Measurements from ENCODE around the gene ZNF710. TPM values are rescaled to one million over a fixed set of nuclear protein-coding genes. Genes with fewer than 3 reads are reported as not detected.

ZNF710 gene
- polyA plus RNA-seq, 1 experiment, result 2.0 TPM

DNA sequence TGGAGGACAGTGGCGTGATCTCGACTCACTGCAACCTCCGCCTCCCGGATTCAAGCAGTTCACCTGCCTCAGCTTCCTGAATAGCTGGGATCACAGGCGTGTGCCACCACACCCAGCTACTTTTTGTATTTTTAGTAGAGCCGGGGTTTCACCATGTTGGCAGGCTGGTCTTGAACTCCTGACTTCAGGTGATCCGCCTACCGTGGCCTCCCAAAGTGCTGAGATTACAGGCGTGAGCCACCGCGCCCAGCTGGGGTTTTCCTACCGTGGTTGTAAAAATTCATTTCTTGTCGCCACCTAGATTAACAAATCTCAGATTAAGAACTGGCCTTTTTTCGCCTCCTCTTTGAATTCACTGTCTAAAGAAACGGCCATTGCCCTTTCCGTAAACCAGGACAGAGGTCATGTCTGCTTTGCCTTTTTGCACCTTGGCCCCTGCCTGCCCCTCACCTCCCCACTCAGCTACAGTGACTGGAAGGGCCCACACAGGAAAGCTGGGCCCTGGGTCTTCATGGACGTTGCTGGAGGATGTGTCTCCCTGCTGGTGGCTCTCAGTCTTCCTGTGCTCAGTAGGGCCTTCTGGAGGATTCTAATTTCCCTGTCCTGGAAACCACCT is 17.2 kb downstream of the ZNF710 start:
- Histone ChIP-seq H3K36me3 (ENCODE audit: control insufficient read depth, insufficient read depth, low read length) (peaks cover 1% of the 10 kb centered on the region; the same call in 1 of the 2 replicates), H3K4me3 (ENCODE audit: low read depth, low read length) (no peak overlapping the region), H3K27me3 (ENCODE audit: control insufficient read depth, insufficient read depth, low read length) (no peaks in the 10 kb centered on the region)
- TF ChIP-seq, protein P1, sequence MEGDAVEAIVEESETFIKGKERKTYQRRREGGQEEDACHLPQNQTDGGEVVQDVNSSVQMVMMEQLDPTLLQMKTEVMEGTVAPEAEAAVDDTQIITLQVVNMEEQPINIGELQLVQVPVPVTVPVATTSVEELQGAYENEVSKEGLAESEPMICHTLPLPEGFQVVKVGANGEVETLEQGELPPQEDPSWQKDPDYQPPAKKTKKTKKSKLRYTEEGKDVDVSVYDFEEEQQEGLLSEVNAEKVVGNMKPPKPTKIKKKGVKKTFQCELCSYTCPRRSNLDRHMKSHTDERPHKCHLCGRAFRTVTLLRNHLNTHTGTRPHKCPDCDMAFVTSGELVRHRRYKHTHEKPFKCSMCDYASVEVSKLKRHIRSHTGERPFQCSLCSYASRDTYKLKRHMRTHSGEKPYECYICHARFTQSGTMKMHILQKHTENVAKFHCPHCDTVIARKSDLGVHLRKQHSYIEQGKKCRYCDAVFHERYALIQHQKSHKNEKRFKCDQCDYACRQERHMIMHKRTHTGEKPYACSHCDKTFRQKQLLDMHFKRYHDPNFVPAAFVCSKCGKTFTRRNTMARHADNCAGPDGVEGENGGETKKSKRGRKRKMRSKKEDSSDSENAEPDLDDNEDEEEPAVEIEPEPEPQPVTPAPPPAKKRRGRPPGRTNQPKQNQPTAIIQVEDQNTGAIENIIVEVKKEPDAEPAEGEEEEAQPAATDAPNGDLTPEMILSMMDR (IDR thresholded peaks at IDR 0.05; ENCODE audit: insufficient read depth, low read depth, low read length), result no peak
- DNase-seq (ENCODE audit: low read depth), result no peak
- ChIA-PET CTCF (no interaction called here), POLR2A (no interaction called here)

DNA sequence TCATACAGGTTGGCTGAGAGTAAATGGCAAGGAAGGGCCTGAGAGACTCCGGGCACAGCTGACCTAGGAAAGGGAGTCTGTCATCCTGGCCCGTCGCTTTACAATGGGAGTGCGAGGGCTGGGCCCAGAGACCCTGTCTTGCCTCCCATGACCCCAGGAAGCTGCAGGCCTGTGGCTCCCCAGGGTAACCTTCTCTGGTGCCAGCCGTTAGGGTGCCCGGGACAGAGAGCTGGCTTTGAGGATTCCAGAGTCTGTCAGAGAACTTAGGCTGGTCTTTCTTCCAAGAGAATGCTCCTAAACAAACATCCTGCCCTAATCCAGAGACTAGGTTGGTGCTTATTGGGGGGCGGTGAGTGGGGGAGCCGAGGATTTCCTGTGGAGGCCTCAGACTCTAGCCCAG is 18.5 kb downstream of the ZNF710 start:
- Histone ChIP-seq H3K36me3 (ENCODE audit: control insufficient read depth, insufficient read depth, low read length) (peaks cover 2% of the 10 kb centered on the region; the same call in 1 of the 2 replicates), H3K4me3 (ENCODE audit: low read depth, low read length) (no peak overlapping the region), H3K27me3 (ENCODE audit: control insufficient read depth, insufficient read depth, low read length) (no peaks in the 10 kb centered on the region)
- CTCF ChIA-PET, result interaction anchor here (1.1 kb wide), 1 partner anchor 12 kb away, joined by 3 read pairs; no protein-coding TSS in a partner anchor
- no peak for DNase-seq (ENCODE audit: low read depth)
- TF ChIP-seq, protein P1 (IDR thresholded peaks at IDR 0.05; ENCODE audit: insufficient read depth, low read depth, low read length), result no peak
- POLR2A ChIA-PET, result no interaction called here

DNA sequence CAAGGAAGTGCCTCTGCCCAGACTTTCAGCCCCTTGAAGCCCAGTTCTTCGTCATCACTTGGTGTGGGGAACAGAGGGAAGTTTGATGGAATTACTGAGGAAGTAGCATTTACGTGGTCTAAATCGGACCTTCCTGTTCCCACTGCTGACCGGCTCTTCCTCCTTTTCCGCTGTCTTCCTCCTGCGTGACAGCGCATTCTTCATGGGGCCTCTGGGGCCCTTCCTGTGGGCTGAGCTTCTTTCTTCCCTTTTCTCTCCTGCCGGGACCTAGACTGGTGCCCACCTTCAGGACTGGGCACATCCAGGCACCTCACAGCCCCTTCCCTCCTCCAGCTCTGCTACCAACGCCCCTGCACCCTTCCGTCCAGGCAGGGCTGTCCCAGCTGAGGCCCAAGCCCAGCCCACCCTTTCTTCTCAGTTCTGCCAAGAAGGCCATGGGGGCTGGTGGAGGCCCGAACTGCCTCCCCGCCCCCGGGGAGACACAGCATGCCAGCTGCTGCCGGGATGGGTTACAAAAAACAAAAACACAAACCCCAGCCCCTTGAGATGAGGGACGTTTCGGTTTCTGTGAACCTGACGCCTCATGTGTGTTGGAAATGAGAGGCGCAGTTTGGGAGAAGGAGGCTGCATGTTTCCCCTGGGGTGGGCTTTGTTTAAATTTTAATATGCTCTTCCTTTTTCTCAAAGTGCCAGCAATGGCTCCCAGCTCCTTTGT is 19.1 kb downstream of the ZNF710 start:
- H3K4me3 ChIP-seq (ENCODE audit: low read depth, low read length), result no peak overlapping the region
- H3K36me3 ChIP-seq (ENCODE audit: control insufficient read depth, insufficient read depth, low read length), result peaks cover 2% of the 10 kb centered on the region; the same call in 1 of the 2 replicates
- POLR2A ChIA-PET, result no interaction called here
- TF ChIP-seq, protein P1 (IDR thresholded peaks at IDR 0.05; ENCODE audit: insufficient read depth, low read depth, low read length), result no peak
- H3K27me3 ChIP-seq (ENCODE audit: control insufficient read depth, insufficient read depth, low read length), result no peaks in the 10 kb centered on the region
- CTCF ChIA-PET, result interaction anchor here (1.1 kb wide), 1 partner anchor 13 kb away, joined by 3 read pairs; no protein-coding TSS in a partner anchor
- DNase-seq (ENCODE audit: low read depth), result no peak

DNA sequence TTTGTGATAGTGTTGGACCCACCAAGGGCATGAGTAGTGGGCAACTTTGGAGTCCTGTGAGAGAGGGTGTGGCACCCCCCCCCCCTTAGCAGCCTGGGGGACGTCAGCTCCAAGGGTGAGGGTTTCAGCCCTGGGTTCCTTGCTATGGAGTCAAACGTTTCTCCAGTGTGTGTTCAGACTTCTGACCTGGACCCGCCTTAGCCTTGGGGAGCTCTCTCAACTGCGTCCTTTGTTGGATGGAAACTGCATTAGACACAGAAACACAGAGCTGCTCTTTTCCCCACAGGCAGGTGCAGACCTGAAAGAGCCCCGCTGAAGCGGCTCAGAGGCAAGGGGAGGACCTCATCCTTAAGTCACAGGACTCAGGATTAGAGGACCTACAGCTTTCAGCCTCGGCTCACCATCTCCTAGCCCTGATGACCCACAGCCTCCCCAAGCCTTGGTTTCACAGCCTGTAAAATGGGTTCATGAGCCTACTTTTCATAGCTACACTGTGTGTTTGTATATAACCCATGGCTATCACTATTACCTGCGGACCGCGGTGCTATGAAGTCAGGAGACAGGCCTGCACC is 19.9 kb downstream of the ZNF710 start:
- Histone ChIP-seq H3K36me3 (ENCODE audit: control insufficient read depth, insufficient read depth, low read length) (peaks cover 2% of the 10 kb centered on the region; the same call in 1 of the 2 replicates), H3K4me3 (ENCODE audit: low read depth, low read length) (no peak overlapping the region), H3K27me3 (ENCODE audit: control insufficient read depth, insufficient read depth, low read length) (no peaks in the 10 kb centered on the region)
- TF ChIP-seq, protein P1 (IDR thresholded peaks at IDR 0.05; ENCODE audit: insufficient read depth, low read depth, low read length), result no peak
- CTCF ChIA-PET, result interaction anchor here (1.0 kb wide), 1 partner anchor 103 kb away, joined by 3 read pairs; no protein-coding TSS in a partner anchor
- POLR2A ChIA-PET, result no interaction called here
- no peak for DNase-seq (ENCODE audit: low read depth)

DNA sequence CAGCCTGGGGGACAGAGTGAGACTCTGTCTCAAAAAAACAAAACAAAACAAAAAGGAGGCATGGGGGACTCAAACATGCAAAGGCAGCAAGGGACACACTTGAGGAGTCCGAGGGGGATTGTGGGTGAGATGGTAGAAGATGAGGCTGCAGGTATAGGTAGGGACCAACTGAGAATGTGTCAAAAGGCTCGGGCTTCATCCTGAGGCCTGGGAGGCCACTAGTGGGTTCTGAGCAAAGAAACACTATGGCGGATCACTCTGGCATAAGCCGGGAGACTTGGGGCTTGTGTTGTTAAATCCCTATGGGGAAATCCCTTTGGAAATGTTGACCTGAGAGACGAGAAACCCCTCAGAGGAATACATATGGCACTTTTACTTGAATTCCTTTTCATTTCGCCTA is 21.2 kb downstream of the ZNF710 start:
- no peak overlapping the region for H3K4me3 ChIP-seq (ENCODE audit: low read depth, low read length)
- DNase-seq (ENCODE audit: low read depth), result no peak
- peaks cover 2% of the 10 kb centered on the region; the same call in 1 of the 2 replicates for H3K36me3 ChIP-seq (ENCODE audit: control insufficient read depth, insufficient read depth, low read length)
- H3K27me3 ChIP-seq (ENCODE audit: control insufficient read depth, insufficient read depth, low read length), result no peaks in the 10 kb centered on the region
- TF ChIP-seq, protein P1 (IDR thresholded peaks at IDR 0.05; ENCODE audit: insufficient read depth, low read depth, low read length), result no peak
- POLR2A ChIA-PET, result no interaction called here
- CTCF ChIA-PET, result no interaction called here

Data from BJ (cell line).